CD4-positive, alpha-beta T cell treated with Interleukin-6 at 100 ng/mL for 8 hours (primary cell): ENCODE measurements around the gene TRIP13.

Experiments
- DNase-seq: peaks from one replicate; pipeline ENCODE4 v3.0.0-alpha.2; 2020; ENCODE audit warnings: mixed read lengths, low spot score

TRIP13 gene

DNA sequence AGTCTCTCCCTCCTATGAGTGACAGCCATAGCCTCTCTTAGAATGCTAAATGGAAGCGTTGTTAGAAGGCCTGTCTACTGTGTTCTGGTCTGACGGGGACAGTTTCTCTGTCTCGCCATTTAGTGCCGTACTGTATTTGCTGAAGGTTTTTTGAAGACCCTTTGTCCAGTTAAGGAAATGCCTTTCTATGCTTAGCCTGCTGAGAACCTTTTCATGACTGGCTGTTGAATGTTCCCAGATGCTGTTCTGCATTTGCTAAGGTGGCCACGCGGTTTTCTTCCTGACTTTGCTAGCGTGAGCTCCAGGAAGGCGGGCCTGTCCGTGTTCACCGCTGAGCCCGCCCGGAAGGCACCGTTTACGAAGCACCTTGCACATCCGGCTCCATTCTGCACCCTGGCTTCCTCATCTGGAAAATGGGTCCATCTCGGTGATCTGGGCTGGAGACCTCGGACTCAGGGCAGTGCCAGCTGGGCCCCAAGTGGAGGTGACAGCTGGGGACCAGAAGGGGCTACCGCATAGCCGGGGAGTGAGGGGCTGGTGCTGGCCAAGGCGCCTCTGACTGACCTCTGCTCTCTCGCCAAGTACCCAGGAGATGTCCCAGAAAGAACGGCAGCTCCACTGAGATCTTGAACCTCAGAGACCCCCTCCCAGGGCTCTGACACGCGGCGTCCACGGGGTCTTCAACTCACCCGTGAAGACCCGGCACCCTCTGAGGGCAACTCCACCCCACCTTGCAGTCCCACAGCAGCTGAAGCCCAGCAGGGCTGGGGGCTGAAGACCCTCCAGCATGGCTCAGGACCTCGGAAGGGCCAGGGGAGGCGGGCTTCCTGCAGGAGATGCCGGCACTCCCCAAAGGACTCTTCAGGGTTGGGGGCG, 63.4 kb downstream of the TRIP13 start:
- DNase-seq: no peak

DNA sequence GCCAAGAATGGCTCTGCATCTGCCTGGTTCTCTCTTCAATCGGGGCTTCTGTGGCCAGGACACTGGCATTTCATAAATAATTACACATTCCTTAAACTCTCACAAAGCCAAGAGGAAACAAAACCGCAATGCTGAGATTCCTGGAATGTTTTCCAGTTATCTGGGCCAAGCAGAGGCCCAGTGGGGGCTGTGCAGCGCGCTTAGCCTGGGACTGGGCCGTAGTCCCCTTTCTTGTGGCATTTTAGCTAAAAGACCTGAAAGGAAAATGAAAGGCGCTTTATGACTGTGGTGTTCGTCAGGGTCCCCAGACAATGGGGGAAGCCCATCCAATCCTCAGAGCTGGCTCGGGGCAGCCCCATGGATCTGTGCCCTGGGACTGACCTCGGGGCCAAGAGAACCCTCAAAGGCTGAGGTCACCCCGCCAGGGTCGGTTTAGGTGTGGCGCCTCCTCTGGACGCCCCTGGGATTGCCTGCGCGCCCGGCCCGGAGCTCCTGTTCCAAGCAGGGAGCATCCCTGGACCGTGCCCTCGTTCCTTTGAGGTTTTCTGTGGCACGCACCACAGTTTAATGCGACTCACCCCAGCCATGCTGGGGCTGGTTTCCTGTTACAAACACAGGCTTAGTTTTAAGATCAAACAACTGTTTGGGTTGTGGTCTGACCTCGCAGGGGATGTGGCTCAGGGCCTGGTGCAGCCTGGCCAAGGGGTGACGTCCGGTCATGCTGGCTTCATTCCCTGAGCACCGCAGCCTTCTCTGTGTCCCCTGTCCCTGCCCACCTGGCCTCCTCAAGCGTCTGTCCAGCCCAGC, 64.5 kb downstream of the TRIP13 start:
- no peak for DNase-seq

- no peak for DNase-seq
Measured at GRCh38 chr5:957748-958485, 65.2 kb downstream of the TRIP13 start.

- DNase-seq: no peak
Measured at GRCh38 chr5:958701-959571, 66.3 kb downstream of the TRIP13 start.

DNA sequence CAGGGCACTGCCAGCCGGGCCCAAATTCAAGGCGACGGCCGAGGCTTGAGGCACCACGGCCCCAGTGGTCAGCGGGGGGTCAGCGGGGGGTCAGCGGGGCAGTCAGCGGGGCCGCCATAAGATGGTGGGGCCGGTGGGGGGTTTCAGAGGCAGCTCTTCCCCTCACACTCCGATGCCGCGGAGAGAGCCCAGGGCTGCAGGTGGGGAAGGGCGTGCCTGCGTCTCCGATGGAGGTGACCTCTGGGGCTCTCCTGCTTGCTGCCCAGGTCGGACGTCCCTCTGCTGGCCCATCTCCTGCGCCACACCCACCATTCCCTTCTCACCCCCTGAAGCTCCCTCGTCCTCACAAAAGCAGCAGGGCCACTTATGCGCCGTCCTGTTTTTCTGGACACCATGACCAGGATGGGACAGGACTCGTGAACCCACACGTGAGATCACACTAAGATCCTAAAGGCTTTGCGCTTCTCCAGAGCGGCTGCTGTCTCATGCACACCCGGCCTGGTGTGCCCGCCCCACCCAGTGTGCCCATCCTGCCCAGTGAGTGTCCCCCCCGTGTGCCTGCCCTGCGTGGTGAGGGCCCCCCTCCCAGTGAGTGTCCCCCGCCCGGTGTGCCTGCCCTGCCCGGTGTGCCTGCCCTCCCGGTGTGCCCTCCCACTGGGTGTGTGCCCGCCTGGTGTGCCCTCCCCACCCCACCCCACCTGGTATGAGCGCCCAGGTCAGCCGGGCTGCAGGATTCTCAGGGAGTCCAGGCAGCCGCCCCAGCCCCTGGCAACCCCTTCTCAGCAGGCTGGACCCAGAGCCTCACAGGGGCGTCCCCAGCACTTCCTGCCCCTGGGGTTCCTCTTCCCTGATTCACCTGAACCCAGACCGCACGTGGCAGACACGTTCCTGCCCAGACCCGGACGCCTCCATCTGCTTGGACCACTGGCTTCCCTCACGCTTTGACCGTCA, 67.2 kb downstream of the TRIP13 start:
- DNase-seq: no peak

DNA sequence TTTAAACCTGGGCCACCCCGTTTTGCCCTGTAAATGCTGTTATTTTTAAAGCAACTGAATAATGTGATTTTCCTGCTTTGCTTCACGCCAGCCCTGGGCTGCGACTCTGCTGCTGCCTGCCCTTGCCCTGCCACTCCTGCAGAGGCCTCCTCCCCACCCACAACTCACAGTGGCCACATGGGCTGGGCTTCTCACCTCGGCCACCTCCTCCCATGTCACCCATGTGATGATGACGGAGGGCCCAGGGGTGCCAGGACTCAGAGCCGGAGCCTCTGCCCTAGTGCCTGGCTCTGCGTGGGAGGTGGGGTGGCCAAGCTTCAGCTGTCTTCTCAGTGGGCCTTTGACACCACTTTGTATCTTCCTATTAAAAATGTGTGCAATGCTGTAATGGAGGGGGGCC, 67.9 kb downstream of the TRIP13 start:
- no peak for DNase-seq

GRCh38 chr5:961002-961710, 68.5 kb downstream of the TRIP13 start:
- no peak for DNase-seq

- no peak for DNase-seq
Measured at GRCh38 chr5:961711-962240, 69.1 kb downstream of the TRIP13 start.

GRCh38 chr5:962386-962785, 69.7 kb downstream of the TRIP13 start:
- no peak for DNase-seq

GRCh38 chr5:962801-963200, 70.1 kb downstream of the TRIP13 start:
- DNase-seq: no peak

- no peak for DNase-seq
Measured at GRCh38 chr5:963310-963672, 70.6 kb downstream of the TRIP13 start.

DNA sequence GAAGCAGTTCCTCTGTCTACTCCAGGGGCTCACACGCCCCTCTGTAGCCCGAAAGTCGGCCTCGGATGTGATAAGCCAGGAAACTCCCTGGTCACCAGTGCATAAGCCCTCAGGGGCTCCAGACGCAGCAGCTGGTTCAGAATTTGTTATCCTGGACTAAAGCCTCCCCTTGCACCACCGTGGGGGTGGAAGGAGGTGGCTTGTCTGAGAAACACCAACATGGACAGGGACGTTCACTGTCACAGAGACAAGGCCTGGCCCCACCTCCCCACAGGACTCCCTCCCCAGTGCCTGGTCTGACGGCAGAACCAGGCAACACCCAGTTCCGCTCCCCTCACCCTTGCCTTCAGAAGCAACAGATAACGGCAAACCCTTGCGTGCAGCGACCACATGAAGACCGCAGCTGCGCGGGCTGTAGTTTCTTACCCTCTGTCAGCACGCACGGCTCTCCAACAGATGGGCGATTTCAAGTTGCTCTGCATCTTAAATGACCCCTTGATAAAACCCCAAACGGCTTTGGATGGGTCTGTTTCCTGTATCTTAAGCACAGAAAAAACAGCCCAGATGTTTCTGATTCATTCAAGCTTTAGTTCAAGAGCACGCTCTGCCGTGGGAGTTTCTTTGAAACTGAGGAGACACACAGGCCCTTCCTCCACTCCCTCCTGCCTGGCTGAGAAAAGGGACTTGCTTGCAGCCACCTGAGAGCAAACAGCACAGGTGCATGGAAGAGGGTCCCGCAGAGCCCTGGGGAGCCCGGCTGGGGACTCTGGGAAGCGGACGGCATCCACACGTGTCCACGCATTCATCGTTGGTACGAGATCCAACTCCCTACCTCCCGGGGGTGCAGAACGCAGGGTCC, 71.2 kb downstream of the TRIP13 start:
- DNase-seq: peak; percentile 13

DNA sequence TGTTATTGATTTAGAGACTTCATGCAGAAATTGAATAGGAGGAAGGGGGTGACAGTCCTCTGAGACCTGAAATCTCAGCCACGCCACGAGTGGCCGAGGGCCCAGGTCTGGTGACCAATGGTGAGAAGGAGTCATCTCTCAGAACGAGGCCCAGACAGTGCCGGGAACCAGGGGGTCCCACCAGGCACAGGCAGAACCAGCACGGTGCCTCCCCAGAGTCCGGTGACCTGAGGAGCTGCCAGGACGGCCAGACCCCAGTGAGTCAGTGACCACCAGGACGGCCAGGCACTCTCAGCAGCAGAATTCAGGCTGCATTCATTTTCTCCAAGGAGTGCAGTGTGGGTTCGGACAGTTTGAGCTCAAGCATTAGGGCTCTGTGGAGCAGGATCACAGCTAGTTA, 72.1 kb downstream of the TRIP13 start:
- DNase-seq: no peak

DNA sequence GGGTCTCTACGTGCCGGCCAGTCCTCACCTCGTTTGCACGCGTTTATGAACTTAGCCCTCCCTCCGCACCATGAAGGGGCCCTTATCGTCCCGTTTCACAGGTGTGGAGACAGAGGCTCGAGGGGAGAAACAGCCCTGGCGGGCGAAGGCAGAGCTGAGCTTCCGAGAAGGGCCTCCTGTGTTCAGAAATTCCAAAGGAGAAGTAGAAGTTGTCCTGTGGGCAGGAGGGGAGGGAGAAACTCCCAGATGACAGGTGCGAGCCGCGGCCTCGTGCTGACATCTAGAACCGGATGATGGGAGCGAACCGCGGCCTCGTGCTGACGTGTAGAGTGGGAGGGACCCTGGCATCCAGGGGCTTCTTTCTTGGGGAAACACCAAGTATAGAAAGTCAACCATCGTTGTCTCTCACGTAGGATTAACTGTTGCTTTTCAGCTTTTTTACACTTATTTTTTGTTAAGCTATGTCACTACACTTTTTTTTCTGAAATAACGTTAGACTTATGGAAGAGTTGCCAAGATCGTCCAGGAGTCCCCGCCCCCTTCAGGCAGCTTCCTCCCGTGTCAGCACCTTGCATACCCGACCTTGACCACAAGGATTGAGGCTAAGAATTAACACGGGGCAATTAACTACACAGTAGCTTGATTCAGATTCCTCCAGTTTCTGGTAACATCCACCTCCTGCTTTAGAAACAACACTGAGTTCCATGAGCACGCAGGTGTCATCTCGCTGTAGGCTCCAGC, 73.1 kb downstream of the TRIP13 start:
- no peak for DNase-seq

DNA sequence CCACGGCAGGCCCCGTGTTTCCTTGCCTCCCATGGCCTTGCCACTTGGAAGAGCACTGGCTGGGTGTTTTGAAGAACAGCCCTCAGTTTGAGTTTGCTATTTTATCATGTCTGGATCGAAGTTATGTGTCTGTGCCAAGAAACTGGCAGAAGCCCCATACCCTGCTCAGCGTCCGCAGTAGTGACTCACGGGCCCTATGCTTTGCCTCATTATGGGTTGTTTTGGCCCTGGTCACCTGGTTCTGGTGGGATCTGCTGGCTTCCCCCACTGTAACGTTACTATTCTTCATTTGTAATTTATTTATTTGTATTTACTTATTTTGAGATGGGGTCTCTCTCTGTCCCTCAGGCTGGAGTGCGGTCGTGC, 73.6 kb downstream of the TRIP13 start:
- DNase-seq: no peak

DNA sequence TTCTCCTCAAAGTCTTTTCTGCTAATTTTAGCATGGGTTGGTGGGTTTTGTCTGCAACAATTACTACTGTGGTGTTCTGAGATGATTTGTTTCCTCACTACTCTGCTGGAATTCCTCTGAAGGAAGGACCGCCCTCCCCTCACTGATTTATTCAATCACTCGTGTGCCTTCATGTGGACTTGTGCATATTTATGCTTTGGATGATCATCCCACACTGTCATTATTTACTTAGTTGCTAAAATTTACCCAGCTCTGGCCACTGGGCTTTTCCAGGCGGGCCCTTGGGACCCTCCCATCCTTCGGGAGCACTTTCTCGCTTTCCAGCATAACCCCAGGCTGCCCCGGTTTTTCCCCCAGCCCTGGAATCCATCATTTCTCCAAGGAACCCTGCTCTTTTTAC, 74.3 kb downstream of the TRIP13 start:
- no peak for DNase-seq
